GM10266 (cell line): ENCODE measurements around the gene RPRM.
"Not testable (repeated sequence)": the region's sequence is repeated elsewhere in the genome, so short reads cannot be mapped to it uniquely, and the experiment has no call there.

Experiments
- DNase-seq: peaks from one replicate; pipeline ENCODE4 v3.0.0; 2012; ENCODE audit errors: extremely low spot score
- TF ChIP-seq, protein P1 (sequence below): IDR thresholded peaks from 2 replicates; pipeline ENCODE4 v1.5.1; 2012; ENCODE audit warnings: mild to moderate bottlenecking, low read depth; ENCODE audit not compliant: control insufficient read depth, insufficient read depth; ENCODE audit errors: missing control alignments

Gene RPRM

DNA sequence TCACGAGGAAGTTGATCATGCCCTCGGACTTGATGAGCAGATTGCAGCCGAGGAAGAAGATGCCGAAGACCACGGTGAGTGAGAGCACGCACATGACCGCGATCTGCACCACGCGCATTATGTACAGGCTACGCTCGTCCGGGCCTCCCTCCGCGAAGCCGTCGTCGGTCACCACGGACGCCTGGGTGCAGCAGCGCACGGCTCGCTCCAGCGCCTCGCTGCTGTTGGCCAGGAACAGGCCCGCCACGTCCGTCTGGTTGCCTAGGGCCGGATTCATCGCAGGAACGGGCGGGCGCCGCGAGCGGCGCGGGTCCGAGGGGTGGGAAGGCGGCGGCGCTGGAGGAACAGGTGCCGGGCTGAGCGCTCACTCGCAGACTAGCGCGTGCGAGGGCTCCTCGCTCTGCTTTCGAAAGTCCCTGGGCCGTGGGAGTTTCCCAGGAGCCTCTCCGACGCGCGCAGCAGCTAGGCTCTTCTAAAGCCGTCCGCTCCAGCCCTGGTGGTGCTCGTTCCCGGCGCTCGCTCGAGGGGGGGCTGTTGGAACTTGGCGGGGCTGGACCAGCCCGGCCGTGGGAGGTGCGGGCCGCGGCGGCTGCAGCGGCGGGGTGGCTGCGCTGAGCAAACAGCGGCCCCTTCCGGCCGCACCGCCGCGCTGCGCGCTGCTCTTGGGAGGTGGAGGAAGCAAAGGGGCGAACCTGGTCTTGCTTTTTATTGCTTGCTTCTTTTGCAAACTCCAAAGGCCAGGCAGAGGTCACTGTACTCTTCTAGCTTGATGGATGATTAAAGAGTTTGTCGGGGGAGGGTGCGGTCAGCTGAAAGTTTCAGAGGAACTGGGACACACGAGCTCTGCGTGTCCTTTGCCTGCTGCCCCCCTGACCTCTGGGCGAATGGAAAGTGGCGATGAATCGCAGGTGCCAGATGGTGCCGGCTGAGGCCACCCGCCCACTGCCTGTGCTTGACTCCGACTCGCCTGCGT, at the start of gene RPRM:
TSS of gene RPRM (minus strand) at position 474 of the 973 bp plus-strand sequence. CDS start at position 277, 197 bp downstream.
- peak; percentile 76 for DNase-seq
- TF ChIP-seq, protein P1, sequence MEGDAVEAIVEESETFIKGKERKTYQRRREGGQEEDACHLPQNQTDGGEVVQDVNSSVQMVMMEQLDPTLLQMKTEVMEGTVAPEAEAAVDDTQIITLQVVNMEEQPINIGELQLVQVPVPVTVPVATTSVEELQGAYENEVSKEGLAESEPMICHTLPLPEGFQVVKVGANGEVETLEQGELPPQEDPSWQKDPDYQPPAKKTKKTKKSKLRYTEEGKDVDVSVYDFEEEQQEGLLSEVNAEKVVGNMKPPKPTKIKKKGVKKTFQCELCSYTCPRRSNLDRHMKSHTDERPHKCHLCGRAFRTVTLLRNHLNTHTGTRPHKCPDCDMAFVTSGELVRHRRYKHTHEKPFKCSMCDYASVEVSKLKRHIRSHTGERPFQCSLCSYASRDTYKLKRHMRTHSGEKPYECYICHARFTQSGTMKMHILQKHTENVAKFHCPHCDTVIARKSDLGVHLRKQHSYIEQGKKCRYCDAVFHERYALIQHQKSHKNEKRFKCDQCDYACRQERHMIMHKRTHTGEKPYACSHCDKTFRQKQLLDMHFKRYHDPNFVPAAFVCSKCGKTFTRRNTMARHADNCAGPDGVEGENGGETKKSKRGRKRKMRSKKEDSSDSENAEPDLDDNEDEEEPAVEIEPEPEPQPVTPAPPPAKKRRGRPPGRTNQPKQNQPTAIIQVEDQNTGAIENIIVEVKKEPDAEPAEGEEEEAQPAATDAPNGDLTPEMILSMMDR = peak; percentile 86

DNA sequence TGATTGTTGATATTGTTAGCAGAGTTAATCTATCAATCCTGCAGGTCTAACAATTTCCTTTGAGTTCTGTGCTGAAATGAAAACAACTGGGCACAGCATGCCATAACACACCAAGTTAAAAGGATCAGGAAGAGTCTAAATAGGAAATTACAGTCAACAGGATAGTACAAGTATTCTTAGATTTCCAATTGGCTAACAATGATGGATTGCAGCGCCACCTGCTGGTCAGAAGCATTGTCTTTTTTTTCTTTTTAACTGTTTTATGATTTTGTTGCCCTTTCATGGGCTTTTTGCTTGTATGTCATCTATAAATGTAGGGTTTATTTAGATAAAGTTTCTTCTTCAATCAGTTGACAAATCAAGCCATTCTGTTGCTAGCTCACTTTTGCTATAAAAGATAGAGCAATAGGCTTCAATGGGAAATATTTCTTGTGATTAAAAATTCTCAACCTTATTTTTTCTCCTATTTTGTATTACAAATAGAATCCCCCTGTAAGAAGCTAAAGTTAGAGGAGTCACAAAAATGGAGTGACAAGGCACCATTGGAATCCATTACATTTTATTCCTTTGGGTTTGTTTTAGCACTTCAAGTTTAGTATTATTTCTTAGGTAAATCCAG, 40.8 kb upstream of the RPRM start:
- peak; percentile 31 for DNase-seq

DNA sequence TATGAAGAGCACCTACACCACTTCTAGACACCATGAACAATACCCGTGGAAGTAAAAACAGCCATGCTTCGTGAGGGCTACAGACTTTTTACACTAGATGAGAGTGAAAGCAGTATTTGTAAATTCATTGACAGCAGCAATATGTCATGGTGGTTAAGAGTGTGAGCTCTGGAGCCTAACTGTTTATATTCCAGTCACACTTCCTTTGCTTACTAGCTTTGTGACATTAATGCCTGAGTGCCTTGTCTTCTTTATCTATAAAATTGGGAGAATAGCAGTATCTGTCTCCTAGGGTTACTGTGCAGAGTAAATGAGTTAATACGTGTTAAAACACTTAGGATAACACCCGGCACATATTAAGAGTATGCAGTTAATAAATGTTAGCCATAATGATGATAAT, 33.8 kb upstream of the RPRM start:
- DNase-seq = no peak
- TF ChIP-seq, protein P1 = no peak

More for the DNA sequence above, 40.8 kb upstream of the RPRM start:
- TF ChIP-seq, protein P1 = peak; percentile 71

DNA sequence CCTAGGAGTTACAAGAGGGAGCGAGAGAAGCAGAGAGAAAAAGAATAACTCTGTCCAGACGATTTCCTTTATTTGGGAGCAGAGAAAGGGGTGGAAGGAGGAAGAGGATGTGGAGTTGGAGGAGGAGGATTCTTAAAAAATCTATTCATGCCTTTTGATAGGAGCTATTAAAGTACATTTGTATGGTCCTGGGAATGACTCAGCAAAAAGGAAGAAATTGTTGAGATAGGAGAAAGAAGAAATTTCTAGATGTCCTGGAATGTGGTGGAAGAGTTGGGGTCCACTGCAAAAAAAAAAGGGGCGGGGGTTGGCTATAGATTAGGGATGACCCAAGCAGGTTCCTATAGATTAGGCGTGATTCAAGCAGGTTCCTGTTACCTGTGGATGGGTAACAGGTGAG, 32.4 kb upstream of the RPRM start:
- DNase-seq = no peak
- TF ChIP-seq, protein P1 = no peak

DNA sequence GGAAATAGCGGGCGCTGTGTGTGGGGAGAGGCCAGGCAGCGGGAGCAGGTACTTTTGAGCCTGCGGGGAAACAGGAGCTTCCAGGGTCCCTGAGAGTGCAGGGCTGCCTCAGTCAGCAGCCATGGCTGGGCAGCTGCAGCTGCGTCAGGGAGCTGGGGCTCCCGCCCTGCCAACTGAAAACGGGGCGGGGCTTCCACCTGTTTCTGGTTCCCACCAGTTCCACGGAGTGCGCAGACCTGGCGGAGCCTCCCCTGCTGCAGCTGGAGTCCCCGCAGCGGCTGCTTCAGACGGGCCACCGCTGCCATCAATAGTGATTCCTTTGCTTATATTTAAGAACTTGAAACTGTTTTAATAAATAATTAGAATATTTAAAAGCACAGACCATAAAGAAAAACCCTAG, 30.6 kb upstream of the RPRM start:
- DNase-seq = no peak
- TF ChIP-seq, protein P1 = no peak

DNA sequence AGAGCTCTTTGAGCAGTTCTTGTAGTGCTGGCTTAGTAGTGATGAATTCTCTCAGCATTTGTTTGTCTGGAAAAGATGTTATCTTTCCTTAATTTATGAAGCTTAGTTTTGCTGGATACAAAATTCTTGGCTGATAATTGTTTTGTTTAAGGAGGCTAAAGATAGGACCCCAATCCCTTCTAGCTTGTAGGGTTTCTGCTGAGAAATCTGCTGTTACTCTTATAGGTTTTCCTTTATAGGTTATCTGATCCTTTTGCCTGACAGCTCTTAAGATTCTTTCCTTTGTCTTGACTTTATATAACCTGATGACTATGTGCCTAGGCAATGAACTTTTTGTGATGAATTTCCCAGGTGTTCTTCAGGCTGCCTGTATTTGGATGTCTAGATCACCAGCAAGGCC, 27.9 kb upstream of the RPRM start:
- not testable (repeated sequence) for DNase-seq

GRCh38 chr2:153499439-153499838, 20.9 kb upstream of the RPRM start:
- no peak for DNase-seq
- TF ChIP-seq, protein P1 = no peak
